Effector memory CD4-positive, alpha-beta T cell (primary cell): ENCODE data around the gene GRIP1.

Experiments used
- DNase-seq, 3 donors: peaks; one replicate each; pipeline ENCODE4 v3.0.0-alpha.2; 2020
- H3K27ac ChIP-seq: 2 replicates; pipeline ENCODE4 v1.7.0; 2013; ENCODE audit warnings: mild to moderate bottlenecking, low read length, moderate library complexity; ENCODE audit not compliant: insufficient read depth, poor library complexity, severe bottlenecking
- H3K27me3 ChIP-seq: replicated peaks from 2 replicates; pipeline ENCODE4 v1.7.0; 2013; ENCODE audit warnings: mild to moderate bottlenecking, low read length; ENCODE audit not compliant: insufficient read depth, control insufficient read depth, poor library complexity, severe bottlenecking
- H3K36me3 ChIP-seq: 2 replicates; pipeline ENCODE4 v1.7.0; 2013; ENCODE audit warnings: mild to moderate bottlenecking, low read length, moderate library complexity; ENCODE audit not compliant: control insufficient read depth, insufficient read depth
- H3K4me1 ChIP-seq: 2 replicates; pipeline ENCODE4 v1.7.0; 2013; ENCODE audit warnings: low read length, mild to moderate bottlenecking; ENCODE audit not compliant: control insufficient read depth, insufficient read depth, poor library complexity, severe bottlenecking
- H3K4me3 ChIP-seq: 2 replicates; pipeline ENCODE4 v1.7.0; 2013; ENCODE audit warnings: low read length, low read depth, mild to moderate bottlenecking; ENCODE audit not compliant: insufficient read depth, poor library complexity, severe bottlenecking
- H3K9me3 ChIP-seq: 2 replicates; pipeline ENCODE4 v1.7.0; 2013; ENCODE audit warnings: mild to moderate bottlenecking, low read length, moderate library complexity; ENCODE audit not compliant: control insufficient read depth

The GRIP1 gene

GRCh38 chr12:66397574-66398290 lies 281.1 kb downstream of the GRIP1 start:
- no peak for DNase-seq
- Histone ChIP-seq H3K36me3 (no peaks in the 10 kb centered on the region), H3K4me1 (peaks cover 10% of the 10 kb centered on the region), H3K27me3 (peaks cover 7% of the 10 kb centered on the region), H3K9me3 (no peaks in the 10 kb centered on the region), H3K4me3 (no peak overlapping the region), H3K27ac (no peak overlapping the region)

- DNase-seq = no peak
- H3K4me3 ChIP-seq = peak overlapping the region; percentile 2
- H3K9me3 ChIP-seq = no peaks in the 10 kb centered on the region
- peaks cover 7% of the 10 kb centered on the region for H3K27me3 ChIP-seq
- H3K36me3 ChIP-seq = no peaks in the 10 kb centered on the region
- H3K4me1 ChIP-seq = peaks cover 10% of the 10 kb centered on the region
- no peak overlapping the region for H3K27ac ChIP-seq
Observed at GRCh38 chr12:66393890-66394289, 285.0 kb downstream of the GRIP1 start.

GRCh38 chr12:66392266-66392915 lies 286.5 kb downstream of the GRIP1 start:
- Histone ChIP-seq H3K9me3 (no peaks in the 10 kb centered on the region), H3K36me3 (no peaks in the 10 kb centered on the region), H3K27me3 (peaks cover 7% of the 10 kb centered on the region), H3K27ac (no peak overlapping the region), H3K4me1 (peaks cover 10% of the 10 kb centered on the region), H3K4me3 (no peak overlapping the region)
- no peak for DNase-seq

GRCh38 chr12:66388517-66388916 lies 290.4 kb downstream of the GRIP1 start:
- DNase-seq = no peak
- H3K9me3 ChIP-seq = no peaks in the 10 kb centered on the region
- H3K4me3 ChIP-seq = no peak overlapping the region
- no peaks in the 10 kb centered on the region for H3K27me3 ChIP-seq
- peaks cover 3% of the 10 kb centered on the region for H3K4me1 ChIP-seq
- H3K36me3 ChIP-seq = no peaks in the 10 kb centered on the region
- H3K27ac ChIP-seq = no peak overlapping the region

- H3K36me3 ChIP-seq = no peaks in the 10 kb centered on the region
- no peak overlapping the region for H3K4me3 ChIP-seq
- no peak for DNase-seq
- H3K4me1 ChIP-seq = no peaks in the 10 kb centered on the region
- no peak overlapping the region for H3K27ac ChIP-seq
- H3K9me3 ChIP-seq = no peaks in the 10 kb centered on the region
- no peaks in the 10 kb centered on the region for H3K27me3 ChIP-seq
Observed at GRCh38 chr12:66387117-66387516, 291.8 kb downstream of the GRIP1 start.

GRCh38 chr12:66380769-66381535 lies 297.9 kb downstream of the GRIP1 start:
- Histone ChIP-seq H3K27ac (no peak overlapping the region), H3K4me1 (no peaks in the 10 kb centered on the region), H3K36me3 (no peaks in the 10 kb centered on the region), H3K27me3 (no peaks in the 10 kb centered on the region), H3K4me3 (no peak overlapping the region), H3K9me3 (no peaks in the 10 kb centered on the region)
- no peak for DNase-seq

- Histone ChIP-seq H3K36me3 (no peaks in the 10 kb centered on the region), H3K4me3 (no peak overlapping the region), H3K27ac (no peak overlapping the region), H3K4me1 (no peaks in the 10 kb centered on the region), H3K9me3 (no peaks in the 10 kb centered on the region), H3K27me3 (no peaks in the 10 kb centered on the region)
- no peak for DNase-seq
Observed at GRCh38 chr12:66379616-66380015, 299.3 kb downstream of the GRIP1 start.

- no peak overlapping the region for H3K4me3 ChIP-seq
- H3K9me3 ChIP-seq = no peaks in the 10 kb centered on the region
- H3K4me1 ChIP-seq = no peaks in the 10 kb centered on the region
- H3K36me3 ChIP-seq = no peaks in the 10 kb centered on the region
- no peaks in the 10 kb centered on the region for H3K27me3 ChIP-seq
- no peak overlapping the region for H3K27ac ChIP-seq
- no peak for DNase-seq
Observed at GRCh38 chr12:66375560-66375959, 303.3 kb downstream of the GRIP1 start.

GRCh38 chr12:66371982-66372381 lies 306.9 kb downstream of the GRIP1 start:
- H3K27me3 ChIP-seq = no peaks in the 10 kb centered on the region

More at GRCh38 chr12:66371982-66372381, 306.9 kb downstream of the GRIP1 start:
- DNase-seq = no peak
- H3K27ac ChIP-seq = no peak overlapping the region
- no peaks in the 10 kb centered on the region for H3K36me3 ChIP-seq
- H3K4me1 ChIP-seq = no peaks in the 10 kb centered on the region
- H3K9me3 ChIP-seq = no peaks in the 10 kb centered on the region
- H3K4me3 ChIP-seq = no peak overlapping the region
